A673 (cell line): ENCODE data around the gene DTNA. TPM values are rescaled to one million over a fixed set of nuclear protein-coding genes. Genes with fewer than 3 reads are reported as not detected.

Experiments used
- BruUV-seq: library from RNA; stranded (reverse); fragments of 400-500 nt; replicated peaks from 2 replicates; lab custom pipeline; 2021; lab: Mats Ljungman, UMichigan
- CTCF ChIA-PET: fragments of 300-600 bp; sonication (Branson Sonifier 250); formaldehyde crosslinking; loops from one replicate; lab custom pipeline; 2022; ENCODE audit warnings: antibody characterized with exemption; lab: Charles Lee
- POLR2A ChIA-PET: fragments of 300-600 bp; sonication (Branson Sonifier 250); formaldehyde crosslinking; loops from one replicate; lab custom pipeline; 2022; ENCODE audit warnings: antibody characterized with exemption; ENCODE audit not compliant: low non-redundant PET; lab: Charles Lee
- DNase-seq: peaks from one replicate; pipeline ENCODE4 v3.0.0-alpha.2; 2015; ENCODE audit warnings: low spot score
- H3K27ac ChIP-seq: fragments of 200-600 bp; sonication (generic); 2 replicates; pipeline ENCODE4 v1.5.1; 2016; ENCODE audit warnings: mixed run types, low read depth, mild to moderate bottlenecking, mixed read lengths, antibody characterized with exemption, low read length; ENCODE audit not compliant: poor library complexity, severe bottlenecking
- H3K27me3 ChIP-seq: fragments of 200-600 bp; sonication (generic); replicated peaks from 2 replicates; pipeline ENCODE4 v1.6.1; 2017; ENCODE audit warnings: mixed run types, low read depth, mild to moderate bottlenecking, mixed read lengths, antibody characterized with exemption, low read length; ENCODE audit not compliant: insufficient read depth, poor library complexity
- H3K36me3 ChIP-seq: fragments of 200-600 bp; sonication (generic); 2 replicates; pipeline ENCODE4 v1.6.1; 2016; ENCODE audit warnings: mixed run types, mild to moderate bottlenecking, mixed read lengths, antibody characterized with exemption, low read length; ENCODE audit not compliant: insufficient read depth, poor library complexity, severe bottlenecking
- H3K4me1 ChIP-seq: fragments of 200-600 bp; sonication (generic); 2 replicates; pipeline ENCODE4 v1.6.1; 2017; ENCODE audit warnings: mixed run types, mild to moderate bottlenecking, mixed read lengths, antibody characterized with exemption, low read length; ENCODE audit not compliant: insufficient read depth, poor library complexity, severe bottlenecking
- H3K4me3 ChIP-seq: fragments of 200-600 bp; sonication (generic); 2 replicates; pipeline ENCODE4 v1.5.1; 2016; ENCODE audit warnings: low read depth, mixed run types, mild to moderate bottlenecking, mixed read lengths, low read length; ENCODE audit not compliant: poor library complexity, severe bottlenecking
- H3K9me3 ChIP-seq: fragments of 200-600 bp; sonication (generic); 2 replicates; pipeline ENCODE4 v1.6.1; 2016; ENCODE audit warnings: mixed run types, low read depth, mild to moderate bottlenecking, mixed read lengths, antibody characterized with exemption, low read length; ENCODE audit not compliant: poor library complexity, severe bottlenecking
- EZH2 ChIP-seq: fragments of 200-600 bp; sonication (generic); IDR thresholded peaks from 2 replicates; pipeline ENCODE4 v1.6.1; 2017; ENCODE audit warnings: borderline replicate concordance, low read depth, mild to moderate bottlenecking, mixed read lengths, antibody characterized with exemption, low read length; ENCODE audit not compliant: poor library complexity, severe bottlenecking
- intact Hi-C: fragments of 100-400 bp; cut with micrococcal nuclease; formaldehyde crosslinking; loops from one replicate; pipeline ENCODE4 v1.10.0; 2022; ENCODE audit not compliant: unreplicated experiment
- total RNA-seq: library from RNA; stranded (reverse); gene quantifications from 2 replicates; pipeline ENCODE4 v1.2.3, GENCODE V29; 2021
- TF ChIP-seq, protein P1 (sequence below): fragments of 300-800, 200-600 bp; sonication (generic); conservative IDR thresholded peaks from 2 replicates; pipeline ENCODE4 v1.5.1; 2017; ENCODE audit warnings: low read depth, mild to moderate bottlenecking, antibody characterized with exemption, low read length, moderate library complexity, mixed read lengths

DTNA gene
- total RNA-seq, 1 experiment from 2014 or later, result 18.6 TPM

DNA sequence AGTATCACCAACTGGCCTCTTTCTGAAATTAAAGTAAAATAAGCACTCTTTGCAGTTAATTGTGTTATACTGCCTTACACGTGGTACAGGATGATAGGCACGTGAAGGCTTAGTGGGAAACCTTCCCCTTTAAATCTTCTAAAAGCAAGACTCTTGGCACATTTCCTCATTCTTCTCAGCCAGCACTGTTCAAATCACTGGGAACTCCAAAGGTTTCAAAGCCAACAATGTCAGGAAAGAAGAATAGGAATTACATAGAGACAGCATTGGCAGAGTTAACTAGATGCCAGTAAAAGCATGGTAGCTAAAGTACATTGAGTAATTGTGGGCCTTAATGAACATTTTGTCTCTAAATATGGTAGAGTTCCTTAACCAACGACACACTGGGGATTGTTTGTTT lies 96.4 kb downstream of the DTNA start:
- ChIA-PET POLR2A (no interaction called here), CTCF (no interaction called here)
- intact Hi-C loops, result loop anchor here (5.0 kb wide), 1 partner anchor 209 kb away; no protein-coding TSS in a partner anchor
- no peaks in the 10 kb centered on the region for H3K27me3 ChIP-seq
- H3K36me3 ChIP-seq, result no peaks in the 10 kb centered on the region
- H3K27ac ChIP-seq, result no peak overlapping the region
- no peaks in the 10 kb centered on the region for H3K9me3 ChIP-seq
- no TSS peak for BruUV-seq
- TF ChIP-seq, protein P1, sequence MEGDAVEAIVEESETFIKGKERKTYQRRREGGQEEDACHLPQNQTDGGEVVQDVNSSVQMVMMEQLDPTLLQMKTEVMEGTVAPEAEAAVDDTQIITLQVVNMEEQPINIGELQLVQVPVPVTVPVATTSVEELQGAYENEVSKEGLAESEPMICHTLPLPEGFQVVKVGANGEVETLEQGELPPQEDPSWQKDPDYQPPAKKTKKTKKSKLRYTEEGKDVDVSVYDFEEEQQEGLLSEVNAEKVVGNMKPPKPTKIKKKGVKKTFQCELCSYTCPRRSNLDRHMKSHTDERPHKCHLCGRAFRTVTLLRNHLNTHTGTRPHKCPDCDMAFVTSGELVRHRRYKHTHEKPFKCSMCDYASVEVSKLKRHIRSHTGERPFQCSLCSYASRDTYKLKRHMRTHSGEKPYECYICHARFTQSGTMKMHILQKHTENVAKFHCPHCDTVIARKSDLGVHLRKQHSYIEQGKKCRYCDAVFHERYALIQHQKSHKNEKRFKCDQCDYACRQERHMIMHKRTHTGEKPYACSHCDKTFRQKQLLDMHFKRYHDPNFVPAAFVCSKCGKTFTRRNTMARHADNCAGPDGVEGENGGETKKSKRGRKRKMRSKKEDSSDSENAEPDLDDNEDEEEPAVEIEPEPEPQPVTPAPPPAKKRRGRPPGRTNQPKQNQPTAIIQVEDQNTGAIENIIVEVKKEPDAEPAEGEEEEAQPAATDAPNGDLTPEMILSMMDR, result no peak
- TF ChIP-seq EZH2, result no peak
- H3K4me3 ChIP-seq, result no peak overlapping the region
- DNase-seq, result no peak
- no peaks in the 10 kb centered on the region for H3K4me1 ChIP-seq

DNA sequence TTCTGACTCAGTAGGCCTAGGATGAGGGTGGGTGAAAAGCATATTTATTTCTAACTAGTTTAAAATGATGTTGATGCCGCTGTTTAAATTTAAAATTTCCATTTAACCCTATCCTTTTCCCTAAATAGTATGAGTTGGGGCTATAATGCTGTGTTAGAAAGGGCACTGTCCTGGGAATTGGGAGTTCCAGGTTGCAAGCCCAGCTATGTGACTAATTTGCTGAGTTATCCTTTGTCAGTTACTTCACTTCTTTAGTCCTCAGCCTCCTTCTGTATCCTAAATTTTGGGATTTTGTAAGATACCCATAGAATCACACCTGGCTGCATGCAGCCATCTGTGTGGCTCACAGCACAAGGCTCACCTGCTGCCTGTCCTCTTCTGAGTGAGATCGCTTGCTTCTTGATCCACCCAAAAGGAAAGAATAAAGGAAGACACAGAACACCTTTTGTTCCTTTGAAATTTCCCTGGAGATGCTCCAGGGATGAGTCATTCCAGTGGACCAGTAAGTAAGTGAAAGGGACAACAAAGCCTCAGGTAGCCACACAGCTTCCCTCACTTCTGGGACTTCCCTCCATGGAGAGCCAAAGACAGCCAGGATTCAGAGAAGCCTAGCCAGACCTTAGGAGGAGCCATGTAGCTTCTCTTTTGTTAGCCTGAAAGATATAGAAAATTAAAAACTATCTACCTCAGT lies 97.2 kb downstream of the DTNA start:
- no peak overlapping the region for H3K27ac ChIP-seq
- intact Hi-C loops, result loop anchor here (5.0 kb wide), 1 partner anchor 210 kb away; no protein-coding TSS in a partner anchor
- POLR2A ChIA-PET, result no interaction called here

DNA sequence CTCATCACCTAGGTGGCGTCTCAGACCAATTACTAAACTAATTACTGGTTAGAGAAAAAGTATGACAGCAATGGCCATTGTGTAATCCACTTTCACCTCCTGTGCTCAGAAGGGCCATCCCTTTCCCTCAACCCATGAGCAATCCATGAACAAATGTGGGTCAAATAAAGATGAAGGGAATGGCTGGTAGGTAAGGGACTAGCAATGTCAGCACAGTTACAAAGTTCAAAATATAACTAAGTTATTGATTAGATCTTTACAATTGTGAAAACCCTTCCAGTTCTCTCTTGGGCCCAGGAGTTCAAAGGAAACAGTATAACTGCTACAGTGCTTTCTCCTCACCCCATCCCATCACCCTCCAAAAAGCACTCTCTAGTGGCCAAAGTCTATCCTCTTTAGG lies 98.3 kb downstream of the DTNA start:
- no TSS peak for BruUV-seq
- H3K27ac ChIP-seq, result no peak overlapping the region

More for the DNA sequence above, 97.2 kb downstream of the DTNA start:
- DNase-seq, result no peak
- no peaks in the 10 kb centered on the region for H3K9me3 ChIP-seq
- CTCF ChIA-PET, result no interaction called here
- H3K27me3 ChIP-seq, result no peaks in the 10 kb centered on the region
- no peaks in the 10 kb centered on the region for H3K4me1 ChIP-seq
- no peak overlapping the region for H3K4me3 ChIP-seq
- no peaks in the 10 kb centered on the region for H3K36me3 ChIP-seq
- no peak for TF ChIP-seq EZH2
- TF ChIP-seq, protein P1, result no peak
- no TSS peak for BruUV-seq

More for the DNA sequence above, 98.3 kb downstream of the DTNA start:
- Histone ChIP-seq H3K27me3 (no peaks in the 10 kb centered on the region), H3K9me3 (no peaks in the 10 kb centered on the region), H3K4me1 (no peaks in the 10 kb centered on the region), H3K4me3 (no peak overlapping the region), H3K36me3 (no peaks in the 10 kb centered on the region)
- DNase-seq, result no peak
- intact Hi-C loops, result loop anchor here (2.0 to 5.0 kb wide), 2 partner anchors 20 to 211 kb away; no protein-coding TSS in a partner anchor
- POLR2A ChIA-PET, result no interaction called here
- no peak for TF ChIP-seq EZH2
- CTCF ChIA-PET, result no interaction called here
